ENCODE results near the gene GJA1.

Gene GJA1

DNA sequence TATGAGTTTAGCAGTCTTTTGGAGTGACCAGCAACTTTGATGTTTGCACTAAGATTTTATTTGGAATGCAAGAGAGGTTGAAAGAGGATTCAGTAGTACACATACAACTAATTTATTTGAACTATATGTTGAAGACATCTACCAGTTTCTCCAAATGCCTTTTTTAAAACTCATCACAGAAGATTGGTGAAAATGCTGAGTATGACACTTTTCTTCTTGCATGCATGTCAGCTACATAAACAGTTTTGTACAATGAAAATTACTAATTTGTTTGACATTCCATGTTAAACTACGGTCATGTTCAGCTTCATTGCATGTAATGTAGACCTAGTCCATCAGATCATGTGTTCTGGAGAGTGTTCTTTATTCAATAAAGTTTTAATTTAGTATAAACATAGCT lies 13.9 kb downstream of the GJA1 start:
- no peak for TF ChIP-seq CTCF (conservative IDR thresholded peaks at IDR 0.05; ENCODE audit: low read depth, low read length)
- no peak for DNase-seq (ENCODE audit: low read depth)
- no peak overlapping the region for H3K4me3 ChIP-seq (ENCODE audit: low read depth, low read length)

GRCh38 chr6:121450242-121450641 lies 14.8 kb downstream of the GJA1 start:
- DNase-seq (ENCODE audit: low read depth): no peak
- TF ChIP-seq CTCF (conservative IDR thresholded peaks at IDR 0.05; ENCODE audit: low read depth, low read length): no peak
- no peak overlapping the region for H3K4me3 ChIP-seq (ENCODE audit: low read depth, low read length)

DNA sequence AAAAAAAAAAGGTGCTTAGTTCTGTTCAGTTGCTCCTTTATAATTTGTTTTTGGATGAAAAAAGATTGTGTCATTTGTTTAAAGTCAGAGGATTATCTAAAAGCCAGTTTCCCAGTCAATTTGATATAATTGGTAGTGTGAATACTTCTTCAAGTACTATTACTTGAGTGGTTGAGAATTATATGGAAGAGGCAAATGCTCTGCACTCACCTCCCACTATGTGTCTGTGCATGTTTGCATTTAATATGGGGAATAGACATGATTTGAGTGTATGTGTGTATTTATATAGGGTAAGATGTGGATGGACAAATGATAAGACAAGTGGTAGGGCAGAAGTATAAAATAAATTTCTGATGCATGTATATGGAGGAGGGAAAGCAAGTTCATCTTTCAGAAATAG lies 15.8 kb downstream of the GJA1 start:
- H3K4me3 ChIP-seq (ENCODE audit: low read depth, low read length): no peak overlapping the region
- no peak for TF ChIP-seq CTCF (conservative IDR thresholded peaks at IDR 0.05; ENCODE audit: low read depth, low read length)
- no peak for DNase-seq (ENCODE audit: low read depth)

DNA sequence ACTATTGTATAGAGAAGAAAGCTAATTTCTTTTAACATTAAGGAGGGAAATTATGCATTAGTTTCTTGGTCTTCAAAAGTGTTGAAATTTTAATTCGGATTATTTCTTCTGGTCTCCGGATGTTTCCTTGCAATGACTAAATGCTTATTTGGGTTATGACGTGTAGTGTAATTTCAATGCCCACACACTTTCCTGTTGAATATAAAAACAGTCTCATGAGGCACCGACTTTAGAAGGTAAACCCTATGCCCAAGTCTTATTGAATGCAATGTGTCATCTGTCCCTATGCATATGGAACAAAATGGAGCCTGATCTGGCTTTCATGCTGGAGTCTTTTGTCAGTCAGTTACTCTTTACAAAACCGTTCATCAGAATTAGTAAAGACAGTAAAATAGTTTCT lies 17.7 kb downstream of the GJA1 start:
- H3K4me3 ChIP-seq (ENCODE audit: low read depth, low read length): no peak overlapping the region
- DNase-seq (ENCODE audit: low read depth): no peak
- TF ChIP-seq CTCF (conservative IDR thresholded peaks at IDR 0.05; ENCODE audit: low read depth, low read length): no peak

DNA sequence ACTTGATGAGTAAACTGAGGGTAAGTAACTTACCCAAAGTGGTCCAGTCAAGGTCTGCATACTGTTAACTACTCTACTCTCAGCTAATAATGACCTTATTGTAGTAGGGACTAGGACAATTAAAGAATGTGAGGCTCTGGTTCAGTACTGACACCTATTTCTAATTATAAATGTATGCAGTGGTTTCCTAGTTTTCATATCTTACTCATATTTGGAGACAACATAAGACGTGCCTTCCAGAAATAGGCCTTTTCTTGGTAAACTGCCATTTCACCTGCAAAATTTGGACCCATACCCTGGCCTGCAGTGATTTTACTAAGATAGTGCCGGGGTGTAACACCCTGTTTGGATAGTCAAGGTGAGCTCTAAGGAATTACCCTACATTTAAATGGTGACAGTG lies 24.7 kb downstream of the GJA1 start:
- TF ChIP-seq CTCF (conservative IDR thresholded peaks at IDR 0.05; ENCODE audit: low read depth, low read length): no peak
- DNase-seq (ENCODE audit: low read depth): no peak
- H3K4me3 ChIP-seq (ENCODE audit: low read depth, low read length): no peak overlapping the region

DNA sequence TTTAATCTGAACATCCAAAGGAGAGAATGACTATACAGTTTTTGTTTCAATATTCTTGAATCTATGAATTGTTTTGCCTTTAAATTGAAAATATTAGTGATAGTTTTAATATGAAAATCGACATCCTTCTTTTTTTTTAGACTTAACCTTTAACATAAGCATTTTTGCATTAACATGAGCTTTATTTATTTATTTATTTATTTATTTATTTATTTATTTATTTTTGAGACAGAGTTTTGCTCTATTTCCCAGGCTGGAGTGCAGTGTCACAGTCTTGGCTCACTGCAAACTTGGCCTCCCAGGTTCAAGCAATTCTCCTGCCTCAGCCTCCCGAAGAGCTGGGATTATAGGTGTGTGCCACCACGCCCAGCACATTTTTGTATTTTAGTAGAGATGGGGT lies 27.6 kb downstream of the GJA1 start:
- no peak overlapping the region for H3K4me3 ChIP-seq (ENCODE audit: low read depth, low read length)
- no peak for TF ChIP-seq CTCF (conservative IDR thresholded peaks at IDR 0.05; ENCODE audit: low read depth, low read length)
- DNase-seq (ENCODE audit: low read depth): no peak

DNA sequence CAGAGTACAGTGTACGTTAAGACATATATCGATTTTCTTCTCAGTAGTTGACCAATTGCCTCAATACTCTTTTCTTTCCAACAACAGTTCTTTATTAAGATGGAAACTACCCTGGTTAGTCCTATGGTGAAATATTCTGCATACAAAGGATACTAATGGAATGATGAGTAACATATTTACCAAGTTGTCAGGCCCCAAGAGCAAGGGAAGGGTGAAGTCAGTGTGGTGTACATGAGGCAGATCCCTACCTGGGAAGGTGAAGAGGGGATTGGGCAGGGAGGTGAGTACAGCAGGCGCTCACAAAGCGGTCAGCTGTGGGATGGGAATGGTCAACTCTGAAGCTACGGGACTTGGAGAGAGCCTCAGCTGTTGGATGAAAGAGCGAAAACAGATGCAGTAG lies 29.7 kb downstream of the GJA1 start:
- no peak overlapping the region for H3K4me3 ChIP-seq (ENCODE audit: low read depth, low read length)
- no peak for DNase-seq (ENCODE audit: low read depth)
- TF ChIP-seq CTCF (conservative IDR thresholded peaks at IDR 0.05; ENCODE audit: low read depth, low read length): no peak
